OCI-LY1 (cell line): ENCODE data around the gene BTRC.

ENCODE experiments used
- EZH2 ChIP-seq: fragments of 200-600 bp; sonication (generic), shearing (Covaris generic); IDR thresholded peaks from 2 replicates; pipeline ENCODE4 v1.8.0; 2017; ENCODE audit warnings: borderline replicate concordance, mixed run types, mild to moderate bottlenecking, antibody characterized with exemption, low read length, moderate library complexity, mixed read lengths
- TF ChIP-seq, protein P1 (sequence below): fragments of 200-600 bp; sonication (generic), shearing (Covaris generic); IDR thresholded peaks from 2 replicates; pipeline ENCODE4 v1.5.1; 2017; ENCODE audit warnings: mild to moderate bottlenecking, antibody characterized with exemption, low read length, moderate library complexity, mixed read lengths

DNA sequence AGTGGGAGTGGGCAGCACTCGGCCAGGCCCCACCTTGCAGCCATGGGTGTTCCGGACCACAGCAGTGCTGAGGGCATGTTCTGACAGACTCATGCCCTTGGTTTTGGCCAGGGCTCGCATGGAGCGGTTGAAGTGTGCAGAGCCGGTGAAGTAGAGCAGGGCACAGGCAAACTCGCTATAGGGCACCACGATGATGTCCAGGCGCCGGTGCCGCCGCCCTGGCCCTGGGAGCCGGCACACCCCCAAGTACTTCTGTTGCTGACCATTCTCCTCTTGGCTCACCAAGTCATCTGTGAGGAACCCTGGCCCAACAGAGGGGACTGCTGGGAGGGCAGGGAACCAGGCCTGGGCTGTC, 225.5 kb downstream of the BTRC start:
- TF ChIP-seq, protein P1, sequence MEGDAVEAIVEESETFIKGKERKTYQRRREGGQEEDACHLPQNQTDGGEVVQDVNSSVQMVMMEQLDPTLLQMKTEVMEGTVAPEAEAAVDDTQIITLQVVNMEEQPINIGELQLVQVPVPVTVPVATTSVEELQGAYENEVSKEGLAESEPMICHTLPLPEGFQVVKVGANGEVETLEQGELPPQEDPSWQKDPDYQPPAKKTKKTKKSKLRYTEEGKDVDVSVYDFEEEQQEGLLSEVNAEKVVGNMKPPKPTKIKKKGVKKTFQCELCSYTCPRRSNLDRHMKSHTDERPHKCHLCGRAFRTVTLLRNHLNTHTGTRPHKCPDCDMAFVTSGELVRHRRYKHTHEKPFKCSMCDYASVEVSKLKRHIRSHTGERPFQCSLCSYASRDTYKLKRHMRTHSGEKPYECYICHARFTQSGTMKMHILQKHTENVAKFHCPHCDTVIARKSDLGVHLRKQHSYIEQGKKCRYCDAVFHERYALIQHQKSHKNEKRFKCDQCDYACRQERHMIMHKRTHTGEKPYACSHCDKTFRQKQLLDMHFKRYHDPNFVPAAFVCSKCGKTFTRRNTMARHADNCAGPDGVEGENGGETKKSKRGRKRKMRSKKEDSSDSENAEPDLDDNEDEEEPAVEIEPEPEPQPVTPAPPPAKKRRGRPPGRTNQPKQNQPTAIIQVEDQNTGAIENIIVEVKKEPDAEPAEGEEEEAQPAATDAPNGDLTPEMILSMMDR, result no peak
- TF ChIP-seq EZH2, result no peak
